Memory B cell (primary cell): ENCODE results near the gene TSPAN17.
A peak's percentile ranks its signal among the peaks of the same experiment; 100 is the strongest.
"Not testable (repeated sequence)": the region's sequence is repeated elsewhere in the genome, so short reads cannot be mapped to it uniquely, and the experiment has no call there.

Source experiments
- ATAC-seq: fragments of 150-1000 bp; cut with Tn5 transposase; 2 replicates; pipeline ENCODE4 v1.10.0; 2021; ENCODE audit warnings: low read depth, mild to moderate bottlenecking, moderate library complexity
- DNase-seq, 2 donors: peaks; one replicate each; pipeline ENCODE4 v3.0.0; 2022; ENCODE audit warnings: low spot score in 2 of 2
- H3K27ac Mint-ChIP-seq: one replicate; pipeline ENCODE4 v1.8.0; 2022; ENCODE audit warnings: mild to moderate bottlenecking, moderate library complexity, mixed read lengths
- H3K27me3 Mint-ChIP-seq: one replicate; pipeline ENCODE4 v1.8.0; 2022; ENCODE audit warnings: mixed read lengths
- H3K36me3 Mint-ChIP-seq: one replicate; pipeline ENCODE4 v1.8.0; 2022; ENCODE audit warnings: mild to moderate bottlenecking, mixed read lengths
- H3K4me1 Mint-ChIP-seq: one replicate; pipeline ENCODE4 v1.8.0; 2022; ENCODE audit warnings: mixed read lengths
- H3K4me3 Mint-ChIP-seq: one replicate; pipeline ENCODE4 v1.8.0; 2022; ENCODE audit warnings: mild to moderate bottlenecking, moderate library complexity, mixed read lengths
- H3K9me3 Mint-ChIP-seq: one replicate; pipeline ENCODE4 v1.8.0; 2022; ENCODE audit warnings: mixed read lengths

TSPAN17 gene

GRCh38 chr5:176647030-176647842, at the start of gene TSPAN17:
TSPAN17 (plus strand) TSS chr5:176647484; CDS start chr5:176647616, 132 bp downstream.
- no peaks in the 10 kb centered on the region for H3K27me3 Mint-ChIP-seq
- H3K27ac Mint-ChIP-seq: peak within 1 kb of the TSS; percentile 80
- H3K9me3 Mint-ChIP-seq: no peaks in the 10 kb centered on the region
- H3K36me3 Mint-ChIP-seq: no peaks in the 10 kb centered on the region
- peak; percentile 97 to 99 for DNase-seq
- H3K4me3 Mint-ChIP-seq: peak within 1 kb of the TSS; percentile 89
- peaks cover 29% of the 10 kb centered on the region for H3K4me1 Mint-ChIP-seq
- ATAC-seq: peak; percentile 94

GRCh38 chr5:176599749-176600430, 47.4 kb upstream of the TSPAN17 start:
- H3K36me3 Mint-ChIP-seq, ATAC-seq, H3K9me3 Mint-ChIP-seq, H3K27ac Mint-ChIP-seq, H3K4me1 Mint-ChIP-seq, H3K4me3 Mint-ChIP-seq, DNase-seq, H3K27me3 Mint-ChIP-seq: not testable (repeated sequence)

GRCh38 chr5:176601901-176602482, 45.3 kb upstream of the TSPAN17 start:
- no peak for ATAC-seq
- Mint-ChIP-seq H3K4me3 (no peak overlapping the region), H3K9me3 (no peaks in the 10 kb centered on the region), H3K4me1 (no peaks in the 10 kb centered on the region), H3K27me3 (no peaks in the 10 kb centered on the region), H3K36me3 (no peaks in the 10 kb centered on the region), H3K27ac (no peak overlapping the region)
- no peak for DNase-seq

- ATAC-seq (no peak), DNase-seq (no peak)
- no peak overlapping the region for H3K4me3 Mint-ChIP-seq
- no peaks in the 10 kb centered on the region for H3K4me1 Mint-ChIP-seq
- H3K9me3 Mint-ChIP-seq: no peaks in the 10 kb centered on the region
- H3K27me3 Mint-ChIP-seq: no peaks in the 10 kb centered on the region
- H3K36me3 Mint-ChIP-seq: no peaks in the 10 kb centered on the region
- H3K27ac Mint-ChIP-seq: no peak overlapping the region
These were observed 44.2 kb upstream of the TSPAN17 start for GRCh38 chr5:176603091-176603490.

- no peaks in the 10 kb centered on the region for H3K36me3 Mint-ChIP-seq
- no peak overlapping the region for H3K27ac Mint-ChIP-seq
- no peaks in the 10 kb centered on the region for H3K27me3 Mint-ChIP-seq
- H3K4me1 Mint-ChIP-seq: peaks cover 7% of the 10 kb centered on the region
- H3K4me3 Mint-ChIP-seq: no peak overlapping the region
- H3K9me3 Mint-ChIP-seq: no peaks in the 10 kb centered on the region
- DNase-seq (no peak), ATAC-seq (no peak)
These were observed 41.3 kb upstream of the TSPAN17 start for GRCh38 chr5:176606032-176606431.

- no peak for DNase-seq
- no peak overlapping the region for H3K4me3 Mint-ChIP-seq
- ATAC-seq: no peak
- no peak overlapping the region for H3K27ac Mint-ChIP-seq
- H3K4me1 Mint-ChIP-seq: peaks cover 7% of the 10 kb centered on the region
- H3K9me3 Mint-ChIP-seq: no peaks in the 10 kb centered on the region
- H3K27me3 Mint-ChIP-seq: peaks cover 5% of the 10 kb centered on the region
- no peaks in the 10 kb centered on the region for H3K36me3 Mint-ChIP-seq
These were observed 40.4 kb upstream of the TSPAN17 start for GRCh38 chr5:176606875-176607274.

GRCh38 chr5:176608142-176608705, 39.1 kb upstream of the TSPAN17 start:
- no peak for ATAC-seq
- H3K9me3 Mint-ChIP-seq: no peaks in the 10 kb centered on the region
- H3K4me3 Mint-ChIP-seq: peak overlapping the region; percentile 97
- DNase-seq: no peak
- H3K27me3 Mint-ChIP-seq: peaks cover 12% of the 10 kb centered on the region
- H3K36me3 Mint-ChIP-seq: no peaks in the 10 kb centered on the region
- H3K27ac Mint-ChIP-seq: no peak overlapping the region
- peaks cover 7% of the 10 kb centered on the region for H3K4me1 Mint-ChIP-seq

GRCh38 chr5:176608937-176609723, 38.2 kb upstream of the TSPAN17 start:
- Mint-ChIP-seq H3K9me3 (no peaks in the 10 kb centered on the region), H3K27me3 (peaks cover 13% of the 10 kb centered on the region), H3K27ac (peak overlapping the region; percentile 83), H3K4me1 (peaks cover 7% of the 10 kb centered on the region), H3K4me3 (peak overlapping the region; percentile 97), H3K36me3 (no peaks in the 10 kb centered on the region)
- ATAC-seq: peak; percentile 65
- peak in 1 of 2 donors; percentile 33 for DNase-seq

- peaks cover 7% of the 10 kb centered on the region for H3K4me1 Mint-ChIP-seq
- peak; percentile 68 to 79 for DNase-seq
- H3K27ac Mint-ChIP-seq: peak within 1 kb of the TSS; percentile 83
- peaks cover 15% of the 10 kb centered on the region for H3K27me3 Mint-ChIP-seq
- peak within 1 kb of the TSS; percentile 97 for H3K4me3 Mint-ChIP-seq
- no peaks in the 10 kb centered on the region for H3K36me3 Mint-ChIP-seq
- peak; percentile 76 for ATAC-seq
- no peaks in the 10 kb centered on the region for H3K9me3 Mint-ChIP-seq
These were observed 37.4 kb upstream of the TSPAN17 start, which contains the start of gene GPRIN1 for GRCh38 chr5:176609724-176610434. GPRIN1 (minus strand) TSS chr5:176610156; CDS start chr5:176599834, 10,322 bp downstream.

GRCh38 chr5:176610435-176610773, 36.9 kb upstream of the TSPAN17 start:
- Mint-ChIP-seq H3K27me3 (peaks cover 15% of the 10 kb centered on the region), H3K36me3 (no peaks in the 10 kb centered on the region), H3K27ac (no peak overlapping the region), H3K4me3 (peak overlapping the region; percentile 82), H3K9me3 (no peaks in the 10 kb centered on the region), H3K4me1 (peaks cover 7% of the 10 kb centered on the region)
- no peak for DNase-seq
- no peak for ATAC-seq

GRCh38 chr5:176611435-176611834, 35.8 kb upstream of the TSPAN17 start:
- ATAC-seq (no peak), DNase-seq (no peak)
- no peak overlapping the region for H3K4me3 Mint-ChIP-seq
- H3K36me3 Mint-ChIP-seq: no peaks in the 10 kb centered on the region
- peaks cover 17% of the 10 kb centered on the region for H3K27me3 Mint-ChIP-seq
- no peaks in the 10 kb centered on the region for H3K9me3 Mint-ChIP-seq
- H3K4me1 Mint-ChIP-seq: peaks cover 7% of the 10 kb centered on the region
- no peak overlapping the region for H3K27ac Mint-ChIP-seq

GRCh38 chr5:176612008-176612407, 35.3 kb upstream of the TSPAN17 start:
- Mint-ChIP-seq H3K4me1 (peaks cover 7% of the 10 kb centered on the region), H3K36me3 (no peaks in the 10 kb centered on the region), H3K9me3 (no peaks in the 10 kb centered on the region), H3K27me3 (peaks cover 22% of the 10 kb centered on the region), H3K27ac (no peak overlapping the region), H3K4me3 (no peak overlapping the region)
- DNase-seq: no peak
- ATAC-seq: no peak

GRCh38 chr5:176612855-176613254, 34.4 kb upstream of the TSPAN17 start:
- DNase-seq: no peak
- no peak for ATAC-seq
- H3K4me1 Mint-ChIP-seq: peaks cover 7% of the 10 kb centered on the region
- no peaks in the 10 kb centered on the region for H3K9me3 Mint-ChIP-seq
- H3K27ac Mint-ChIP-seq: no peak overlapping the region
- H3K36me3 Mint-ChIP-seq: no peaks in the 10 kb centered on the region
- H3K4me3 Mint-ChIP-seq: no peak overlapping the region
- peaks cover 29% of the 10 kb centered on the region for H3K27me3 Mint-ChIP-seq
